Cardiac fibroblast (primary cell): ENCODE data around the gene IL1RN.
"Not testable (repeated sequence)": the region's sequence is repeated elsewhere in the genome, so short reads cannot be mapped to it uniquely, and the experiment has no call there.

Experiments used
- DNase-seq, 2 donors: peaks; one replicate each; pipeline versions ENCODE4 v3.0.0 to v3.0.0-alpha.2; 2010; ENCODE audit warnings: low read depth in 2 of 2
- H3K4me3 ChIP-seq, 2 donors: replicated peaks in 1 of 2; 1 replicate in 1 of 2; 2 replicates in 1 of 2; pipeline ENCODE4 v1.5.1; 2011; ENCODE audit warnings: low read depth in 2 of 2, low read length in 2 of 2, mild to moderate bottlenecking in 2 of 2, moderate library complexity in 1 of 2
- TF ChIP-seq, protein P1 (sequence below): IDR thresholded peaks from one replicate; pipeline ENCODE4 v1.5.1; 2011; ENCODE audit warnings: low read depth, mild to moderate bottlenecking, low read length, inconsistent platforms

IL1RN gene

DNA sequence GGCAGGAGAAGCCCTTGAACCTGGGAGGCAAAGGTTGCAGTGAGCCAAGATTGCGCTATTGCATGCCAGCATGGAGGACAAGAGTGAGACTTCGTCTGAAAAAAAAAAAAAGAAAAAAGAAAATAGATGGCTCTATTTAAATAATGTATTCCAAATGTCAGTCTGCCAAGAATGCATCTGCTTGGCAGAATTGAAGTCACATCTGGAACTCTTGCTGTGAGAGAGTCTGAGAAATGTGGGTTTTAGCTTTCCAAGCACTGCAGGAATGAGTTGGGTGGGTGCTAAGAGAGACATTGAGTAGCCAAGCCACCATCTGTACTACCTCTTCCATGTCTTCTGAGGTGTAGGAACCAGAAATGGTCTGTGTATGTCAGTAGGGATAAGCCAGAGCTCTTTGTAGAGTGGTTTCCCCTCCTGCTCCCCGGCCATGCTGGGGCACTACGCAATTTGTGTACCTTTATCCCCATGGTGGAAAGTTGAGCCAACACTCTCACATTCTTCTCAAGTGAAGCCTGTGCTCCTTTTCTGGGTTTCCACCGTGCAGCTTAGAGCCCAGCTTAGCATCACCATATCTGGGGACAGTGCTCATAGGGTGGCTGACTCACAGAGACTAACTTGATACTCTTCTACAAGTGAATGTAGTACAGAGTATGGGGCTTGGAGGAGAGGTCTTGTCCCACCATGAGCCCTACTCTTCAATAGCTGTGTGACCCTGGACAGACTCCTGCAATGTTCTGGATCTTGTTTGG is 34.4 kb upstream of the IL1RN start:
- H3K4me3 ChIP-seq, result no peak overlapping the region
- DNase-seq, result no peak
- TF ChIP-seq, protein P1, sequence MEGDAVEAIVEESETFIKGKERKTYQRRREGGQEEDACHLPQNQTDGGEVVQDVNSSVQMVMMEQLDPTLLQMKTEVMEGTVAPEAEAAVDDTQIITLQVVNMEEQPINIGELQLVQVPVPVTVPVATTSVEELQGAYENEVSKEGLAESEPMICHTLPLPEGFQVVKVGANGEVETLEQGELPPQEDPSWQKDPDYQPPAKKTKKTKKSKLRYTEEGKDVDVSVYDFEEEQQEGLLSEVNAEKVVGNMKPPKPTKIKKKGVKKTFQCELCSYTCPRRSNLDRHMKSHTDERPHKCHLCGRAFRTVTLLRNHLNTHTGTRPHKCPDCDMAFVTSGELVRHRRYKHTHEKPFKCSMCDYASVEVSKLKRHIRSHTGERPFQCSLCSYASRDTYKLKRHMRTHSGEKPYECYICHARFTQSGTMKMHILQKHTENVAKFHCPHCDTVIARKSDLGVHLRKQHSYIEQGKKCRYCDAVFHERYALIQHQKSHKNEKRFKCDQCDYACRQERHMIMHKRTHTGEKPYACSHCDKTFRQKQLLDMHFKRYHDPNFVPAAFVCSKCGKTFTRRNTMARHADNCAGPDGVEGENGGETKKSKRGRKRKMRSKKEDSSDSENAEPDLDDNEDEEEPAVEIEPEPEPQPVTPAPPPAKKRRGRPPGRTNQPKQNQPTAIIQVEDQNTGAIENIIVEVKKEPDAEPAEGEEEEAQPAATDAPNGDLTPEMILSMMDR, result no peak

DNA sequence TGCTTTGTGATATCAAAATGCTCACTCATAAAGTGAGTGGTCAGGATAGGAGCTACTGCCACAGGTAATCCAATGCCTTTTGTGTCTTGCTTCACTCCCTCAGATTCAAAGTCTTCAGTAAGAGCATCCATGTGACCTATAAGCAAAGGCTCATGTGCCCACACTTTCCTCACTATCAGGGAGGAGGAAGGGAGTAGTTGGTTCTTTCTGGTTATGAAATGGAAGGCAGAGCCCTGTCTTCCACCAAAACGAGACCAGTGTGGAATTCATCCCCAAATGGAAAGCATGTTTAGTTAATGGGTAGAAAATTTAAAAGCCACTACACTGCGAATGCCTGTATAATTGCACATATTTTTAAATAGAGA is 33.8 kb upstream of the IL1RN start:
- TF ChIP-seq, protein P1, result no peak
- no peak overlapping the region for H3K4me3 ChIP-seq
- DNase-seq, result no peak

DNA sequence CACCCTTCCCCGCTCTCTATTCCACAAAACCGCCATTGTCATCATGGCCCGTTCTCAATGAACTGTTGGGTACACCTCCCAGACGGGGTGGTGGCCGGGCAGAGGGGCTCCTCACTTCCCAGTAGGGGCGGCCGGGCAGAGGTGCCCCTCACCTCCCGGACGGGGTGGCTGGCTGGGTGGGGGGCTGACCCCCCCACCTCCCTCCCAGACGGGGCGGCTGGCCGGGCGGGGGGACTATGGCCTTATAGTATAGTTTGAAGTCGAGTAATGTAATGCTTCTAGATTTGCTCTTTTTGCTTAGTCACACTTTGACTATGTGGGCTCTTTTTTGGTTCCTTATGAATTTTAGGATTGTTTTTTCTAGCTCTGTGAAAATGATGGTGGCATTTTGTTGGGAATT is 31.1 kb upstream of the IL1RN start:
- not testable (repeated sequence) for DNase-seq, H3K4me3 ChIP-seq

DNA sequence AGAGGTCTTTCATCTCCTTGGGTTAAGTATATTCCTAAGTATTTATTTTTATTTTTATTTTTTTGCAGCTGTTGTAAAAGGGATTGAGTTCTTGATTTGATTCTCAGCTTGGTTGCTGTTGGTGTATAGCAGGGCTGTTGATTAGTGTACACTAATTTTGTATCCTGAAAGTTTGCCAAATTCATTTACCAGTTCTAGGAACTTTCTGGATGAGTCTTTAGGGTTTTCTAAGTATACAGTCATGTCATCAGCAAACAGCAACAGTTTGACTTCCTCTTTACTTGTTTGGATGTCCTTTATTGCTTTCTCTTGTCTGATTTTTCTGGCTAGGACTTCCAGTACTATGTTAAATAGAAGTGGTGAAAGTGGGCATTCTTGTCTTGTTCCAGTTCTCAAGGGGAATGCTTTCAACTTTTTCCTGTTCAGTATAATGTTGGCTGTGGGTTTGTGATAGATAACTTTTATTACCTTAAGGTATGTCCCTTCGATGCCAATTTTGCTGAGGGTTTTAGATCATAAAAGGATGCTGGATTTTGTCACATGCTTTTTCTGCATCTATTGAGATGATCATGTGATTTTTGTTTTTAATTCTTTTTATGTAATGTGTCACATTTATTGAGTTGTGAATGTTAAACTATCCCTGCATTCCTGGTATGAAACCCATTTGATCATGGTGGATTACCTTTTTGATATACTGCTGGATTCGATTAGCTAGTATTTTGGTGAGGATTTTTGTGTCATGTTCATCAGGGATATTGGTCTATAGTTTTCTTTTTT is 30.4 kb upstream of the IL1RN start:
- DNase-seq, H3K4me3 ChIP-seq: not testable (repeated sequence)

DNA sequence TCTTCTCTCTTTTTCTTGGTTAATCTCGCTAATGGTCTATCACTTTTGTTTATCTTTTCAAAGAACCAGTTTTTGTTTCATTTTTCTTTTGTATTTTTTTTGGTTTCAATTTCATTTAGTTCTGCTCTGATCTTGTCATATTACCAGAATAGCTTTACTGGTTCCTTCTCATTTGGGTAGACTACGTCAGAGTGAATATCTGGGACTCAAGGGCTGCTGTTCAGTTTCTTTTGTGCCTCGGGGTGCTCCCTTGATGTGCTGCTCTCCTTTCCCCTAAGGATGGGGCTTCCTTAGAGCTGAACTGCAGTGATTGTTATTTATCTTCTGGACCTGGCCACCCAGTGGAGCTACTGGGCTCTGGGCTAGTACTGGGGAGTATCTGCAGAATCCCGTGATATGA is 29.4 kb upstream of the IL1RN start:
- H3K4me3 ChIP-seq, result no peak overlapping the region
- TF ChIP-seq, protein P1, result no peak
- DNase-seq, result no peak

DNA sequence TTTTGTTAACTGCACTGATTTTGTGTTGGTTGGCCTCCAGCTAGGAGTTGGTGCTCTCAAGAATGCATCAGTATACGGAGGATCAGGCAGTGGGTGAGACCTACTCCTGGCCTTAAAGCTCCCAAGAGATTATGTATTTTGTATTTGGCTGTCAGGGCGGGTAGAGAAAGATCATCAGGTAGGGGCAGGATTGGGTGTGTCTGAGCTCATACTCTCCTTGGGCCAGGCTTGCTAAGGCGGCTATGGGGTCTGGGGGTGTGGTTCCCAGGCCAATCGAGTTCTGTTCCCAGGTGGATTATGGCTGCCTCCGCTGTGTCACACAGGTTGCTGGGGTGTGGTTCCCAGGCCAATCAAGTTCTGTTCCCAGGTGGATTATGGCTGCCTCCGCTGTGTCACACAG is 28.9 kb upstream of the IL1RN start:
- TF ChIP-seq, protein P1, result no peak
- no peak for DNase-seq
- H3K4me3 ChIP-seq, result no peak overlapping the region

DNA sequence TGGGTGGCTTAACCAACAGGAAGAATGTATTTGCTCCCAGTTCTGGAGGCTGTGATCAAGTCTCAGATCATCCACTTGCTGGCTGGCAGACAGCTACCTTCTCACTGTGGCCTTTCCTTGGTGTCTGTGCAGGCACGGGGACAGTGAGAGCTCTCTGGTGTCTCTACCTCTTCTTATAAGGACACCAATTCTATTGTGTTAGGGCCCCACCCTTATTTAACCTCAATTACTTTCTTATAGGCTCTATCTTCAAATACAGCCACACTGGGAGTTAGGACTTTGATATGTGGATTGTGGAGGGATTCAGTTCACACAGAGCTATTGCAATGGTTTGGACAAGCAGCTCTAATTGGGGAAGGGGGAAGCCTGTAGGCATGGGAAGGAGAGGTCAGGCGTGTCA is 25.3 kb upstream of the IL1RN start:
- no peak for DNase-seq
- TF ChIP-seq, protein P1, result no peak

More for the DNA sequence above, 25.3 kb upstream of the IL1RN start:
- no peak overlapping the region for H3K4me3 ChIP-seq
